T-helper 9 cell (primary cell): Measurements from ENCODE around the gene RRAGA.
"Not testable (repeated sequence)": the region's sequence is repeated elsewhere in the genome, so short reads cannot be mapped to it uniquely, and the experiment has no call there.

ENCODE experiments used
- DNase-seq: peaks from one replicate; pipeline ENCODE4 v3.0.0-alpha.2; 2020
- total RNA-seq, 2 donors: gene quantifications; one replicate each; lab custom pipeline; 2026; lab: John Stamatoyannopoulos, UW

RRAGA gene
- 35.7 to 53.9 reads per million in 2 donors for total RNA-seq

- peak; percentile 94 for DNase-seq
Observed at GRCh38 chr9:19048966-19049916, at the start of gene RRAGA. Gene RRAGA (plus strand): TSS chr9:19049427. CDS start chr9:19049660, 233 bp downstream.

DNA sequence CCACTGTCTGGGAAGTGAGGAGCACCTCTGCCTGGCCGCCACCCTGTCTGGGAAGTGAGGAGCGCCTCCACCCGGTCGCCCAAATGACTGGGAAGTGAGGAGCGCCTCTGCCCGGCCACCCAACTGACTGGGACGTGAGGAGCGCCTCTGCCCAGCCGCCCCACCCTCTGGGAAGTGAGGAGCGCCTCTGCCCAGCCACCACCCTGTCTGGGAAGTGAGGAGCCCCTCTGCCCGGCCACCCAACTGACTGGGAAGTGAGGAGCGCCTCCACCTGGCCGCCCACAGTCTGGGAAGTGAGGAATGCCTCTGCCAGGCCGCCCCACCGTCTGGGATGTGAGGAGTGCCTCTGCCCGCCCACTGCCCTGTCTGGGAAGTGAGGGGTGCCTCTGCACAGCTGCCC, 49.1 kb upstream of the RRAGA start:
- no peak for DNase-seq

DNA sequence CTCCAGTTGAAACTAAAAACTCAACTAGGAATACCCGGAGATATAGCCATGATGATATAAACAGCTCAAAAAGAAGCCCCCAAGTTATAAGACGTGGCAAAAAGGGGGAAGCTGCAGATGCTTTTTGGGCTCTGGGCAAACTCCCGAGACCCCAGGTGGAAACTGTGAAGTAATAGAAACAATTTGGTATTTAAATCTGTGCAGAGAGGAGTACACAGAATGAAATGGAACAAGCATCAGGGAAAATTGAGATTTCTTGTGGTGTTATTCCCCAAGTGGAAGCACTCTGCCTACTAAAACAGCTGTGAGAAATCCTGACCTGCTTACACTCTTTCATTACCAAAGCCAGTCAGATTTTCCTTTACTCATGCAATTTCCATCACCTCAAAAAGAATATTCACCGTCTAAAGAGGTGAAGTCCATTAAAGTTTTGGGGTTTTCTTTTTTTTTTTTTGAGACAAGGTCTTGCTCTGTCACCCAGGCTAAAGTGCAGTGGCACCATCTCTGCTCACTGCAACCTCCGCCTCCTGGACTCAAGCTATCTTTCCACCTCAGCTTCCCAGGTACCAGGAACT, 39.7 kb upstream of the RRAGA start:
- DNase-seq: no peak

DNA sequence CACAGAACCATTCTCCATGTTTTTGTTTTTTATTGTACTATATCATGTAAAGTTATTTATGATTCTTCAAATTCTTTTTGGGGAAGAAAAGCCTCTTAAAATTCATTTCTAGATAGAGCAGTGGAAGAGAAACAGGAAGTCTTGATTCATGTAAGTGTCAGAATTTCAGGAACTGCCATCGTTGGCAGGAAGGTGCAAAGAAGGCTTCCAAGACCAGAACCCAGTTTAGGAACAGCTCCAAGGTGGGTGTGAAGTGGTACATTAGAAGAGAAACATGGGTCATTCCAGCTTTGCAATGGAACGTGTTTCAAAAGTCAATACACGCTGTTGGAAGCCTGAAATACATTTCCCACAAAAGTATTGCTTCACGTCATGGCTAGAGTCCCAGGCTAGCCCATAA, 31.0 kb upstream of the RRAGA start:
- no peak for DNase-seq

GRCh38 chr9:19020886-19021455, 28.3 kb upstream of the RRAGA start:
- no peak for DNase-seq

DNA sequence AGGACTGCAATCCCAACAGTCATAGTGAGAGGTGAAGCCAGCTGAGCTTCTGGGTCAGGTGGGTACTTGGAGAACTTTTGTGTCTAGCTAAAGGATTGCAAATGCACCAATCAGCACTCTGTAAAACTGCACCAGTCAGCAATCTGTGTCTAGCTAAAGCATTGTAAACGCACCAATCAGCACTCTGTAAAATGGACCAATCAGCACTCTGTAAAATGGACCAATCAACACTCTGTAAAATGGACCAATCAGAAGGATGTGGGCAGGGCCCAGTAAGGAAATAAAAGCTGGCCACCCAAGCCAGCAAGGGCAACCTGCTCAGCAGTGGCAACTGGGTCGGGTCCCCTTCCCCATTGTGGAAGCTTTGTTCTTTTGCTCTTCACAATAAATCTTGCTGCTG, 27.6 kb upstream of the RRAGA start:
- not testable (repeated sequence) for DNase-seq

DNA sequence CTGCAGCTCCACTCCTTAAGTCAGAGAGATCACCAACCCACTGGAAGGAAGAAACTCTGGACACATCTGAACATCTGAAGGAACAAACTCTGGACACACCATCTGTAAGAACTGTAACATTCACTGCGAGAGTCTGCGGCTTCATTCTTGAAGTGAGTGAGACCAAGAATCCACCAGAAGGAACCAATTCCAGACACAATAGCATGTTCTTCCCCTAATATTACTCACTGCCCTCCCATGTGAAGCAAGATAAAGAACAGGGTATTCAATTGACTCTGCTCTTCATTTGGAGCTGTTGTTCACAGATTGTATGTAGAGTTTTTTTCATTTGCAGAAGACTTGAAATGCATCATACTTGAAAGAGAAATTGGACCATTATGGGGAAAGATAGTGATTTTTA, 27.0 kb upstream of the RRAGA start:
- DNase-seq: no peak

GRCh38 chr9:19023078-19023477, 26.1 kb upstream of the RRAGA start:
- no peak for DNase-seq

DNA sequence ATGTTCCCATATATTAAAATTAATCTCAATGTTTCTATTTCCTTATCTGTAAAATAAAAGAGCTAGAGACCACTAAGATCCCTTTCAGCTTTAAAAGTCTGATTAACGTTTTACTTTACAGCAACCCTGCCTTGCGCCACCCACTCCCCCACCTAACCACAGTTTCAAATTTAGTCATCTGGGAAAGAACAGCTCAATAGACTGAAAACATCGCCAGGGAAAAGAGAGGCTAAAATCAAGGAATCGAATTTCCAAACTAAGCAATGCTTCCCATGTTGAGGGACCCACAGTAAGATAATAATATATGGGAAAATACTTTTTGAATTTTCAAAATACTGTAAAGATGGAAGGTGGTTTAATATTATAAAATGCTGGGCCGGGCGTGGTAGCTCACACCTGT, 22.9 kb upstream of the RRAGA start:
- DNase-seq: no peak

DNA sequence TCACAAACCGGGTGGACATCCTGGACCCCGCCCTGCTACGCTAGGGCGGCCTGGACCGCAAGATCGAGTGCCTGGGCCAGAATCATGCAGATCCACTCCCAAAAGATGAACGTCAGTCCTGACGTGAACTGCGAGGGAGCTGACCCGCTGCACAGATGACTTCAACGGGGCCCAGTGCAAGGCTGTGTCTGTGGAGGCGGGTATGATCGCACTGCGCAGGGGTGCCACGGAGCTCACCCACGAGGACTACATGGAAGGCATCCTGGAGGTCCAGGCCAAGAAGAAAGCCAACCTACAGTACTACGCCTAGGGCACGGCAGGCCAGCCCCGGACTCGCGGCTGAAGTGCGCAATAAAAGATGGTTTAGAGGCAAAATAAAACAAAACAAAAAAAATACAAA, 21.4 kb upstream of the RRAGA start:
- no peak for DNase-seq

DNA sequence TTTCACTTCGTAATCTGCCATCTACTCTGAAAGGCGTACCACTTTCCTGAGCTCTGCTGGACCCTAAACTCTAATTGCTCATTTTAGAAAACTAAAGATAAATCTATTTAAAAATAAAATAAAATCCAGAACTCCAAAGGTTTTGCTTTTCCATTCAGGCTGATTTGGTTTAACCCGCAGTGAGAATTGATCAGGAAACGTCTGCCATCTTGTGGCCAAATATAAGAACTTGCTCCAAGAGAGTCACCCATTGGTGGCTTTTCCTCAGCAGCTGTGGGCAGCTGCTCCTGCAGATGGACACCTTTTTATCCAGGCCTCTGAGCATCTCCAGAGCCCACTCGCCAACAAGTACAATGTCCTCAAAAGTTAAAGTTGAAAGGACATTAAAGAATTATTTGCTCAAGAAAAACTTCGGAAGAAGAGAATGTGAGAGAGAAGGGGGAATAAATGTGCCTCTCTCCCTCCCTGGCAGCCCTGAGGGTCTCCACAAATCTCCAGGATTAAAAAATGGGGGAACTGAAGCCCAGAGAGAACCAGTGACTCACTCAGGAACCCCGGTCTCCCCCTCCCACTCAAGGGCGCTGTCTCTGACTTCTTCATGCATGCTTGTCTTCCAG, 20.3 kb upstream of the RRAGA start:
- no peak for DNase-seq

DNA sequence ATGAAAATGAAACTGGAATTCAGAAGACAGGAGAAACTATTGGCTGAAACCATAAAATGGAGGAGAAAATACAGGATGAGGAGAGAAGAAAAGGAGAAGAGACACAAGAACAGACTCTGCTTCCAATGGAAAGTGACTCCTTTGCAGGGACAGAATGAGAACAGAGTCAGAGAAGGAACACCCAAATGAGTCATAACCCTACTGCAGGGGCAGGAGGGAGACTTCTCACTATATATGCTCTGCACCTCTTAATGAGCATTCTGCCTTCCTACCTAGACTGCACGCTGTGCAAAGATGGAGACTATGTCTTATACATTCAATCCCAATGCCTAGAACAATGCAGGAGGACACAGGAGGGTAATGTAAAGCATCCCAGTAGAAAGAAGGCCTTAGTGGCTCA, 18.3 kb upstream of the RRAGA start:
- no peak for DNase-seq

DNA sequence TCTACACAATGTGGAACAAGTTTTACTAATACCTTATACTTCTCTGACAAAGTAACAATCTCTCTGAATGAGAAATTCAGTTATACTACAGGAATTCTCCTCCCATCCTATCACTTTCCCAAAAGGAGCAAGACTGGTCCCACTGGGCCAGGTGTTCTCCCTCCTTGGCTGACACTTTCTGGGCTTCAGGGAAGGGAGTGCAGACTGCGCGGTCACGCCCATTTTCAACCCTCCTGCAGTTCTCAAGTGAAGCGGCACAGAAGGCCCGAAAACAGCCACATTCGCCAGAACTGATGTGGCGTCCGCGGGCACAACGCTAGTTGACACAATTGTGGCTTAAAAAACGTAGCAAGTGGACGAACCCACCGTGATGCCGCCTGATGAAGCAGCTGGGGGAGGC, 16.8 kb upstream of the RRAGA start:
- DNase-seq: no peak

GRCh38 chr9:19033015-19033414, 16.2 kb upstream of the RRAGA start, which contains the start of gene SAXO1:
Gene SAXO1 (minus strand): TSS chr9:19033209. CDS start chr9:19032908, 301 bp downstream.
- no peak for DNase-seq

DNA sequence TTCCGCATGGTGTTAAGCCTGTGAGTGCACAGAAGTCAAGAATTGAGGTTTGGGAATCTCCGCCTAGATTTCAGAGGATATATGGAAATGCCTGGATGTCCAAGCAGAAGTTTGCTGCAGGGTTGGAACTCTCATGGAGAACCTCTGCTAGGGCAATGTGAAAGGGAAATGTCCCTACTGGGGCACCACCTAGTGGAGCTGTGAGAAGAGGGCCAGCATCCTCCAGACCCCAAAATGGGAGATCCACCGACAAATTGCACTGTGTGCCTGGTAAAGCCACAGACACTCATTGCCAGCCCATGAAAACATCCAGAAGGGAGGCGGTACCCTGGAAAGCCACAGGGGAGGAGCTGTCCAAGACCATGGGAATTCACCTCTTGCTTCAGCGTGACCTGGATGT, 12.6 kb upstream of the RRAGA start:
- DNase-seq: no peak

GRCh38 chr9:19049917-19050636, 850 bp downstream of the RRAGA start:
- no peak for DNase-seq

- no peak for DNase-seq
Observed at GRCh38 chr9:19050637-19051591, 1.7 kb downstream of the RRAGA start.

GRCh38 chr9:19057033-19057432, 7.8 kb downstream of the RRAGA start:
- no peak for DNase-seq

GRCh38 chr9:19074229-19074628, 25.0 kb downstream of the RRAGA start:
- DNase-seq: no peak

DNA sequence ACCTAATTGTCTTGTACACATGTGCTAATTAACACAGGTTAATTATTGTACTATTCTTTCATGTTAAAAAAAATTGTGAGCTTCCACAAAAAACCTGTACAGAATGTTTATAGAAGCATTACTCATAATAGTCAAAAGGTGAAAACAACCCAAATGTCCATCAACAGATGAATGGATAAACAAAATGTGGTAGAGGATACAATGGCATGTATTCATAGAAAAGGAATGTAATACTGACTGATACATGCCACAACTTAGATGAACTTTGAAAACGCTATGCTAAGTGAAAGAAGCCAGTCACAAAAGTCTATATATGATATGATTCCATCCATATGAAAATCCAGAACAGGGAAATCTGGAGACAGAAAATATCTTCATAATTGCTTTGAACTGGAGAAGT, 25.6 kb downstream of the RRAGA start:
- no peak for DNase-seq

DNA sequence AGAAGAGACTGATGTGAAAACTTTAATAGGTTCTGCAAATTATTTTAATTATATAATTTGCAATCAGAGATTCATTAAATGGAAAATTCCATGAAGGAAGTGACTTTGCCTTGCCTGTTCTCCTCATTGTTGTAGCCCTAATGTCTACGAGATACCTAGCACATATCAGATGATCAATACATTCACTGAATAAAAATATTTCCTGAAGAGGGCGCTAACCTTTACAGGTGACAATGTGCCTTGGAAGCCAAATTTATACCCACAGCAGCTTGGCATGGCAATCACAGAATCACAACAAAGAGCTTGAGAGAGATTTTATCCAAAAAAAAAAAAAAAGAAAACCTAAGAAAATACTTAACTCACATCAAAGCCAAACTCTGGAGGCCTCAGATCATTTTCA, 36.1 kb downstream of the RRAGA start:
- no peak for DNase-seq
